HEK293 (cell line): Measurements from ENCODE around the gene AK3.

Source experiments
- GLIS1 ChIP-seq: fragments of 450-650 bp; formaldehyde crosslinking; IDR thresholded peaks from 2 replicates; pipeline ENCODE4 v1.5.1; 2016; ENCODE audit warnings: missing biosample characterization, missing genetic modification characterization
- HOXD13 ChIP-seq: sonication (generic); formaldehyde crosslinking; IDR thresholded peaks from 2 replicates; pipeline ENCODE4 v1.8.0; 2022; ENCODE audit warnings: missing genetic modification reagents, borderline replicate concordance
- MZF1 ChIP-seq: fragments of 450-650 bp; formaldehyde crosslinking; IDR thresholded peaks from 2 replicates; pipeline ENCODE4 v1.5.1; 2017; ENCODE audit warnings: missing biosample characterization, missing genetic modification characterization, borderline replicate concordance
- OSR2 ChIP-seq: fragments of 450-650 bp; formaldehyde crosslinking; IDR thresholded peaks from 2 replicates; pipeline ENCODE4 v1.5.1; 2016; ENCODE audit warnings: missing biosample characterization, missing genetic modification characterization
- ZBTB21 ChIP-seq: fragments of 450-650 bp; formaldehyde crosslinking; IDR thresholded peaks from 2 replicates; pipeline ENCODE4 v1.5.1; 2017; ENCODE audit warnings: missing biosample characterization, missing genetic modification characterization
- ZBTB48 ChIP-seq: fragments of 450-650 bp; formaldehyde crosslinking; IDR thresholded peaks from 2 replicates; pipeline ENCODE4 v1.5.1; 2016; ENCODE audit warnings: missing biosample characterization, missing genetic modification characterization
- ZEB2 ChIP-seq: fragments of 450-650 bp; formaldehyde crosslinking; IDR thresholded peaks from 2 replicates; pipeline ENCODE4 v1.5.1; 2016; ENCODE audit warnings: missing biosample characterization, missing genetic modification characterization
- ZFP69B ChIP-seq: fragments of 450-650 bp; formaldehyde crosslinking; IDR thresholded peaks from 2 replicates; pipeline ENCODE4 v1.5.1; 2016; ENCODE audit warnings: missing biosample characterization, missing genetic modification characterization
- ZNF133 ChIP-seq: fragments of 450-650 bp; formaldehyde crosslinking; IDR thresholded peaks from 2 replicates; pipeline ENCODE4 v1.5.1; 2016; ENCODE audit warnings: missing biosample characterization, missing genetic modification characterization
- ZNF155 ChIP-seq: fragments of 450-650 bp; formaldehyde crosslinking; IDR thresholded peaks from 2 replicates; pipeline ENCODE4 v1.5.1; 2016; ENCODE audit warnings: missing biosample characterization, missing genetic modification characterization
- ZNF19 ChIP-seq: fragments of 450-650 bp; formaldehyde crosslinking; IDR thresholded peaks from 2 replicates; pipeline ENCODE4; 2016; ENCODE audit warnings: missing biosample characterization, missing genetic modification characterization, low read depth
- ZNF214 ChIP-seq: fragments of 450-650 bp; formaldehyde crosslinking; IDR thresholded peaks from 2 replicates; pipeline ENCODE4 v1.5.1; 2017; ENCODE audit warnings: missing biosample characterization, mild to moderate bottlenecking, missing genetic modification characterization, borderline replicate concordance
- ZNF324 ChIP-seq: fragments of 450-650 bp; formaldehyde crosslinking; IDR thresholded peaks from 2 replicates; pipeline ENCODE4 v1.5.1; 2016; ENCODE audit warnings: missing biosample characterization, missing genetic modification characterization
- ZNF335 ChIP-seq: fragments of 450-650 bp; formaldehyde crosslinking; conservative IDR thresholded peaks from 2 replicates; pipeline ENCODE4 v1.5.1; 2016; ENCODE audit warnings: missing biosample characterization, missing genetic modification characterization
- ZNF558 ChIP-seq: fragments of 450-650 bp; formaldehyde crosslinking; IDR thresholded peaks from 2 replicates; pipeline ENCODE4 v1.5.1; 2016; ENCODE audit warnings: missing biosample characterization, missing genetic modification characterization
- ZNF629 ChIP-seq: fragments of 450-650 bp; formaldehyde crosslinking; IDR thresholded peaks from 2 replicates; pipeline ENCODE4 v1.5.1; 2017; ENCODE audit warnings: missing biosample characterization, missing genetic modification characterization
- ZNF830 ChIP-seq: fragments of 450-650 bp; IDR thresholded peaks from 2 replicates; pipeline ENCODE4 v1.5.0; 2018; ENCODE audit warnings: missing biosample characterization, missing genetic modification characterization, low read depth, mild to moderate bottlenecking, moderate library complexity
- ZSCAN16 ChIP-seq: fragments of 450-650 bp; formaldehyde crosslinking; IDR thresholded peaks from 2 replicates; pipeline ENCODE4 v1.5.1; 2016; ENCODE audit warnings: missing biosample characterization, missing genetic modification characterization
- TF ChIP-seq, protein P1 (sequence below): fragments of 450-650 bp; formaldehyde crosslinking; IDR thresholded peaks from 2 replicates; pipeline ENCODE4 v1.5.1; 2016; ENCODE audit warnings: missing biosample characterization, missing genetic modification characterization
- TF ChIP-seq, protein P2 (sequence below): fragments of 450-650 bp; formaldehyde crosslinking; IDR thresholded peaks from 2 replicates; pipeline ENCODE4 v1.5.1; 2016; ENCODE audit warnings: missing biosample characterization, missing genetic modification characterization
- TF ChIP-seq, protein P3 (sequence below): fragments of 450-650 bp; formaldehyde crosslinking; IDR thresholded peaks from 2 replicates; pipeline ENCODE4 v1.5.1; 2016; ENCODE audit warnings: missing biosample characterization, missing genetic modification characterization
- TF ChIP-seq, protein P4 (sequence below): fragments of 450-650 bp; formaldehyde crosslinking; IDR thresholded peaks from 2 replicates; pipeline ENCODE4 v1.5.1; 2017; ENCODE audit warnings: missing biosample characterization, missing genetic modification characterization
- TF ChIP-seq, protein P5 (sequence below): fragments of 450-650 bp; IDR thresholded peaks from 2 replicates; pipeline ENCODE4 v1.5.1; 2018; ENCODE audit warnings: missing biosample characterization, mild to moderate bottlenecking, missing genetic modification characterization

Gene AK3

DNA sequence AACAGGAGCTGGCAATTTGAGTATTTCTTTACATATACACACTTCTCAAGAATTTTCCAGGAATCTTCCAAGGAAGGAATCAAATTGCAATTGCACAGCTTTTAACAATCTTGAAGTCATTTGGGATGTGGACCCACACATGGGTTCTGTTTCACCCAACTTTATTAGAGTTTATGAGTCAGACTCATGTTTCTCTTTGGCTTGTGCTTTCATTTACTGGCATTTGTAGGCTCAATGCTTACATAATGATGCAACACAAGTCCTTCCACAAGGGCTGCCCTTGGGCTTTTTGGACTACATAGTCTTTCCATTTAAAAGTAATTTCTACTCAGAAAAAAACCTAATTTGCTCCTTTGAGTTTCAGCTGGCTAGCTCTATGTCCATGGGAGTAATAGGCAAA, 66.2 kb downstream of the AK3 start (continued):
- TF ChIP-seq, protein P1, sequence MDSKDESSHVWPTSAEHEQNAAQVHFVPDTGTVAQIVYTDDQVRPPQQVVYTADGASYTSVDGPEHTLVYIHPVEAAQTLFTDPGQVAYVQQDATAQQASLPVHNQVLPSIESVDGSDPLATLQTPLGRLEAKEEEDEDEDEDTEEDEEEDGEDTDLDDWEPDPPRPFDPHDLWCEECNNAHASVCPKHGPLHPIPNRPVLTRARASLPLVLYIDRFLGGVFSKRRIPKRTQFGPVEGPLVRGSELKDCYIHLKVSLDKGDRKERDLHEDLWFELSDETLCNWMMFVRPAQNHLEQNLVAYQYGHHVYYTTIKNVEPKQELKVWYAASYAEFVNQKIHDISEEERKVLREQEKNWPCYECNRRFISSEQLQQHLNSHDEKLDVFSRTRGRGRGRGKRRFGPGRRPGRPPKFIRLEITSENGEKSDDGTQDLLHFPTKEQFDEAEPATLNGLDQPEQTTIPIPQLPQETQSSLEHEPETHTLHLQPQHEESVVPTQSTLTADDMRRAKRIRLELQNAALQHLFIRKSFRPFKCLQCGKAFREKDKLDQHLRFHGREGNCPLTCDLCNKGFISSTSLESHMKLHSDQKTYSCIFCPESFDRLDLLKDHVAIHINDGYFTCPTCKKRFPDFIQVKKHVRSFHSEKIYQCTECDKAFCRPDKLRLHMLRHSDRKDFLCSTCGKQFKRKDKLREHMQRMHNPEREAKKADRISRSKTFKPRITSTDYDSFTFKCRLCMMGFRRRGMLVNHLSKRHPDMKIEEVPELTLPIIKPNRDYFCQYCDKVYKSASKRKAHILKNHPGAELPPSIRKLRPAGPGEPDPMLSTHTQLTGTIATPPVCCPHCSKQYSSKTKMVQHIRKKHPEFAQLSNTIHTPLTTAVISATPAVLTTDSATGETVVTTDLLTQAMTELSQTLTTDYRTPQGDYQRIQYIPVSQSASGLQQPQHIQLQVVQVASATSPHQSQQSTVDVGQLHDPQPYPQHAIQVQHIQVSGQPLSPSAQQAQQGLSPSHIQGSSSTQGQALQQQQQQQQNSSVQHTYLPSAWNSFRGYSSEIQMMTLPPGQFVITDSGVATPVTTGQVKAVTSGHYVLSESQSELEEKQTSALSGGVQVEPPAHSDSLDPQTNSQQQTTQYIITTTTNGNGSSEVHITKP (tag by site-specific recombination) = peak; percentile 38
- TF ChIP-seq, protein P2, sequence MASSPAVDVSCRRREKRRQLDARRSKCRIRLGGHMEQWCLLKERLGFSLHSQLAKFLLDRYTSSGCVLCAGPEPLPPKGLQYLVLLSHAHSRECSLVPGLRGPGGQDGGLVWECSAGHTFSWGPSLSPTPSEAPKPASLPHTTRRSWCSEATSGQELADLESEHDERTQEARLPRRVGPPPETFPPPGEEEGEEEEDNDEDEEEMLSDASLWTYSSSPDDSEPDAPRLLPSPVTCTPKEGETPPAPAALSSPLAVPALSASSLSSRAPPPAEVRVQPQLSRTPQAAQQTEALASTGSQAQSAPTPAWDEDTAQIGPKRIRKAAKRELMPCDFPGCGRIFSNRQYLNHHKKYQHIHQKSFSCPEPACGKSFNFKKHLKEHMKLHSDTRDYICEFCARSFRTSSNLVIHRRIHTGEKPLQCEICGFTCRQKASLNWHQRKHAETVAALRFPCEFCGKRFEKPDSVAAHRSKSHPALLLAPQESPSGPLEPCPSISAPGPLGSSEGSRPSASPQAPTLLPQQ (tag by site-specific recombination) = peak; percentile 95
- TF ChIP-seq, protein P3, sequence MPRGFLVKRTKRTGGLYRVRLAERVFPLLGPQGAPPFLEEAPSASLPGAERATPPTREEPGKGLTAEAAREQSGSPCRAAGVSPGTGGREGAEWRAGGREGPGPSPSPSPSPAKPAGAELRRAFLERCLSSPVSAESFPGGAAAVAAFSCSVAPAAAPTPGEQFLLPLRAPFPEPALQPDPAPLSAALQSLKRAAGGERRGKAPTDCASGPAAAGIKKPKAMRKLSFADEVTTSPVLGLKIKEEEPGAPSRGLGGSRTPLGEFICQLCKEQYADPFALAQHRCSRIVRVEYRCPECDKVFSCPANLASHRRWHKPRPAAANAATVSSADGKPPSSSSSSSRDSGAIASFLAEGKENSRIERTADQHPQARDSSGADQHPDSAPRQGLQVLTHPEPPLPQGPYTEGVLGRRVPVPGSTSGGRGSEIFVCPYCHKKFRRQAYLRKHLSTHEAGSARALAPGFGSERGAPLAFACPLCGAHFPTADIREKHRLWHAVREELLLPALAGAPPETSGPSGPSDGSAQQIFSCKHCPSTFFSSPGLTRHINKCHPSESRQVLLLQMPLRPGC (tag by site-specific recombination) = no peak
- TF ChIP-seq ZNF19 (tag by site-specific recombination) (no peak), ZNF558 (peak; percentile 66), MZF1 (no peak), ZNF155 (tag by site-specific recombination) (no peak), ZBTB48 (no peak), ZNF214 (no peak), HOXD13 (no peak), GLIS1 (tag by site-specific recombination) (peak; percentile 22; the same call in 1 of the 2 replicates), ZEB2 (tag by site-specific recombination) (peak; percentile 63; the same call in 1 of the 2 replicates), OSR2 (no peak), ZFP69B (tag by site-specific recombination) (peak; percentile 93), ZNF133 (tag by site-specific recombination) (no peak), ZNF830 (tag by site-specific recombination) (no peak), ZNF335 (peak; percentile 41; the same call in 1 of the 2 replicates), ZSCAN16 (tag by site-specific recombination) (no peak), ZBTB21 (tag by site-specific recombination) (no peak), ZNF629 (tag by site-specific recombination) (peak; percentile 37; the same call in 1 of the 2 replicates), ZNF324 (tag by site-specific recombination) (no peak)
- TF ChIP-seq, protein P4, sequence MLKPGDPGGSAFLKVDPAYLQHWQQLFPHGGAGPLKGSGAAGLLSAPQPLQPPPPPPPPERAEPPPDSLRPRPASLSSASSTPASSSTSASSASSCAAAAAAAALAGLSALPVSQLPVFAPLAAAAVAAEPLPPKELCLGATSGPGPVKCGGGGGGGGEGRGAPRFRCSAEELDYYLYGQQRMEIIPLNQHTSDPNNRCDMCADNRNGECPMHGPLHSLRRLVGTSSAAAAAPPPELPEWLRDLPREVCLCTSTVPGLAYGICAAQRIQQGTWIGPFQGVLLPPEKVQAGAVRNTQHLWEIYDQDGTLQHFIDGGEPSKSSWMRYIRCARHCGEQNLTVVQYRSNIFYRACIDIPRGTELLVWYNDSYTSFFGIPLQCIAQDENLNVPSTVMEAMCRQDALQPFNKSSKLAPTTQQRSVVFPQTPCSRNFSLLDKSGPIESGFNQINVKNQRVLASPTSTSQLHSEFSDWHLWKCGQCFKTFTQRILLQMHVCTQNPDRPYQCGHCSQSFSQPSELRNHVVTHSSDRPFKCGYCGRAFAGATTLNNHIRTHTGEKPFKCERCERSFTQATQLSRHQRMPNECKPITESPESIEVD (tag by site-specific recombination) = peak; percentile 66
- TF ChIP-seq, protein P5, sequence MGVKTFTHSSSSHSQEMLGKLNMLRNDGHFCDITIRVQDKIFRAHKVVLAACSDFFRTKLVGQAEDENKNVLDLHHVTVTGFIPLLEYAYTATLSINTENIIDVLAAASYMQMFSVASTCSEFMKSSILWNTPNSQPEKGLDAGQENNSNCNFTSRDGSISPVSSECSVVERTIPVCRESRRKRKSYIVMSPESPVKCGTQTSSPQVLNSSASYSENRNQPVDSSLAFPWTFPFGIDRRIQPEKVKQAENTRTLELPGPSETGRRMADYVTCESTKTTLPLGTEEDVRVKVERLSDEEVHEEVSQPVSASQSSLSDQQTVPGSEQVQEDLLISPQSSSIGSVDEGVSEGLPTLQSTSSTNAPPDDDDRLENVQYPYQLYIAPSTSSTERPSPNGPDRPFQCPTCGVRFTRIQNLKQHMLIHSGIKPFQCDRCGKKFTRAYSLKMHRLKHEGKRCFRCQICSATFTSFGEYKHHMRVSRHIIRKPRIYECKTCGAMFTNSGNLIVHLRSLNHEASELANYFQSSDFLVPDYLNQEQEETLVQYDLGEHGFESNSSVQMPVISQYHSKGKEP (tag by site-specific recombination) = 0 out of 2 replicates have a peak, but pooled peaks have one; percentile 34
